Astrocyte of the cerebellum (primary cell): ENCODE measurements around the gene LRWD1.

Experiments used
- DNase-seq: peaks from one replicate; pipeline ENCODE4 v3.0.0-alpha.2; 2011; ENCODE audit warnings: low read depth
- H3K4me3 ChIP-seq: 2 replicates; pipeline ENCODE4 v1.5.1; 2011; ENCODE audit warnings: mild to moderate bottlenecking, low read depth, low read length, moderate library complexity
- in situ Hi-C: cut with HindIII; loops from 2 replicates; pipeline ENCODE4 v1.10.0; 2017; ENCODE audit warnings: low sequenced_read_pairs
- TF ChIP-seq, protein P1 (sequence below): IDR thresholded peaks from 2 replicates; pipeline ENCODE4 v1.5.1; 2012; ENCODE audit warnings: low read length, low read depth, moderate library complexity, mild to moderate bottlenecking; ENCODE audit errors: missing control alignments

LRWD1 gene

DNA sequence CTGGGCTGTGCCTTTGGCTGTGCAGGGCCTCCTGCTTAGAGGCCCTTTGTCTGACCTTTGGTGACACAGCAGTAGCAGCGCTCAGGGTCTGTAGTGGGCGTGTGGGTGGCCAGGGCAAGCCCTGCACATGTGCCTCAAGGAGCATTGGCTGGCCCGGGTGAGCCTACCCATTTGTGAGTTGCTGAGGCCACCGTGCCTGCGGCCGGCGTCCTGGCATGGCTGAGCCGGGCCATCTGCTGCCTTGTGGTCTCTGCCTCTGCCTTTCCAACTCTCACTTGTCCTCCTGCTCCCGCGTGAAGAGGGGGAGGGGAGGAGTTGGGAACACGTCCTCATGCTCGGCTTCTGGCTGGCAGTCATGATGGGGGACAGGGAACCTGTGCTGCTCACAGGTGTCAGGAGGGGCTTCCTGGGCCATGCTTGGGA, 40.6 kb upstream of the LRWD1 start:
- DNase-seq: no peak
- TF ChIP-seq, protein P1, sequence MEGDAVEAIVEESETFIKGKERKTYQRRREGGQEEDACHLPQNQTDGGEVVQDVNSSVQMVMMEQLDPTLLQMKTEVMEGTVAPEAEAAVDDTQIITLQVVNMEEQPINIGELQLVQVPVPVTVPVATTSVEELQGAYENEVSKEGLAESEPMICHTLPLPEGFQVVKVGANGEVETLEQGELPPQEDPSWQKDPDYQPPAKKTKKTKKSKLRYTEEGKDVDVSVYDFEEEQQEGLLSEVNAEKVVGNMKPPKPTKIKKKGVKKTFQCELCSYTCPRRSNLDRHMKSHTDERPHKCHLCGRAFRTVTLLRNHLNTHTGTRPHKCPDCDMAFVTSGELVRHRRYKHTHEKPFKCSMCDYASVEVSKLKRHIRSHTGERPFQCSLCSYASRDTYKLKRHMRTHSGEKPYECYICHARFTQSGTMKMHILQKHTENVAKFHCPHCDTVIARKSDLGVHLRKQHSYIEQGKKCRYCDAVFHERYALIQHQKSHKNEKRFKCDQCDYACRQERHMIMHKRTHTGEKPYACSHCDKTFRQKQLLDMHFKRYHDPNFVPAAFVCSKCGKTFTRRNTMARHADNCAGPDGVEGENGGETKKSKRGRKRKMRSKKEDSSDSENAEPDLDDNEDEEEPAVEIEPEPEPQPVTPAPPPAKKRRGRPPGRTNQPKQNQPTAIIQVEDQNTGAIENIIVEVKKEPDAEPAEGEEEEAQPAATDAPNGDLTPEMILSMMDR: no peak
- in situ Hi-C loops: no loop called here
- no peak overlapping the region for H3K4me3 ChIP-seq

DNA sequence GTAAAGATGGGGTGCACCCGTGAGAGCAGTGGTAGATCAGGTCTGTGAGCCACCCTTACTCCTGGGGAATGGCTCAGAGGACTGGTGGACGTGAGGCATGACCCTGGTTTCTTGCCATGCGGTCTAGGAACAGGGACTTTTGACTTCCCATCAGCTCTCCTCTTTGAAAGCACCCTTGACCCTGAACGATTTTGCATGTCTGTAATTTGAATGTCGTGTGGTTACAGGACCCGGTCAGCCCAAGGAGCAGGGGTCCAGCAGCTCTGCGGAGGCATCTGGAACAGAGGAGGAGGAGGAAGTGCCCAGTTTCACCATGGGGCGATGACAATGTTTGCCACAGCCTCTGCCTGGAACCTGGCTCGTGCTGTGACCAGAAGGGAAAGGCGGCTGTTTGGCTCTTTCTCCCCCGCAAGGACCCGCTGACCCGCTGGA, 40.0 kb upstream of the LRWD1 start:
- in situ Hi-C loops: no loop called here
- DNase-seq: no peak
- TF ChIP-seq, protein P1: no peak
- no peak overlapping the region for H3K4me3 ChIP-seq

DNA sequence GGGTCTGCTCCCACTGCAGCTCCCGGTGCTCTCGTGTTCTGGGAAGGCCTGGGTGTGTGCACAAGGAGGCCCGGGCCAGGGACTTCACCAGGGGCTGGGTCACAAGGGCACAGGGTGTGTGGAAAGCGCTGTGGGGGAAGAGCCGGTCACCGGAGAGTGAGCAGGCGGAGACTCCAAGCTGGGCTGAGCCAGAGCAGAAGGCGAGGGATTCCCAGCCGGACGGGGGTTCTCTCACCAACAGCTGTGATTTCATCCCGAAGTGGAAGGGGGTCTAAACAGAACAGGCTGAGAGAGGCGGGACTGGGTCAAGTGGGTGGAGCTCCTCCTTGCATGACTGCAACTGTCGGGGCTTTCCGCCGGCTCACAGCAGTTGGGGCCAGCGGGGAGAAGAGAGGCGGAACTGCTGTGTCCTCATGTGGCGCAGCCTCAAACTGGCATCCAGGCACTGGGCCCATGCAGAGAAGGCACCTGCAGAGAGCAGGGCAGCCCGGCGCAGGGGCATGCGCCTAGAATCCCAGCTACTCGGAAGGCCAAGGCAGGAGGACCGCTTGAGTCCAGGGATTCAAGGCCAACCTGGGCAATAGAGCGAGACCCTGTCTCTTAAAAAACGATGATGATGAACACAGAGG, 39.0 kb upstream of the LRWD1 start:
- DNase-seq: no peak
- no peak overlapping the region for H3K4me3 ChIP-seq
- TF ChIP-seq, protein P1: no peak
- in situ Hi-C loops: no loop called here

DNA sequence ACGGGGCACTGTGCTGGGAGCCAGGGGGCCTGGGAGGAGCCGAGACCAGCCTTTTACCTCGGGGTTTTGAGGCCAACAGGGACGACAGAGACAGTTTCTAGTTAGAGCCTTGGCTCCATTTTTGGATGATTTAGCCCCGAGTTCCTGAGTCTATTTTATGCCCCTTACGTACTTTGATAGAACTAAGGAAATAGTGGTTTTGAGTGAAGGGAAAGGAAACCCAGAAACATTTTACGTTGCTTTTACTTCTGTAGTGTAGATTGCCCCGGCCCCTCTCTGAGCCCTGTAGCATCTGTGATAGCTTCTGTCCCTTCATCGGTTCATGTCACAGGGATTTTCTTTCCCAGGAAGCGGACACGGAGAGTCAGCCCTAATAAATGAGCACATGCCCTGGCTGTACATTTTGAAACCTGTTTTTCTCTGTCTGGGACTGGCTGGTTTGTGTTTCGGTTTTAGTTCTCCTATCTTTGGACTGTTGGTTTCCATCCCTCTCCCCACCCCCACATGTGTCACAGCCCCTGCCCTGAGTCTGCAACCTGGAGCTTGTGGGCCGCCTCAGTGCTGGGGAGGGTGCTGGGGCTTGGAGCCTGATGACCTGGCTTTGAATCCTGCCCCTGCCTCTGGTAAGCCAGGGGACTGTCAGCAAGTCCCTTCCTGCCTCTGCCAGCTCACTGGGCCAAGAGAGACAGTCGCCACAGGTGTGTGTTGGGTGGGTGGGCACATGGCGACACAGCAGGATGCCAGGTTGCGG, 38.3 kb upstream of the LRWD1 start:
- in situ Hi-C loops: no loop called here
- no peak overlapping the region for H3K4me3 ChIP-seq
- TF ChIP-seq, protein P1: no peak
- DNase-seq: no peak

DNA sequence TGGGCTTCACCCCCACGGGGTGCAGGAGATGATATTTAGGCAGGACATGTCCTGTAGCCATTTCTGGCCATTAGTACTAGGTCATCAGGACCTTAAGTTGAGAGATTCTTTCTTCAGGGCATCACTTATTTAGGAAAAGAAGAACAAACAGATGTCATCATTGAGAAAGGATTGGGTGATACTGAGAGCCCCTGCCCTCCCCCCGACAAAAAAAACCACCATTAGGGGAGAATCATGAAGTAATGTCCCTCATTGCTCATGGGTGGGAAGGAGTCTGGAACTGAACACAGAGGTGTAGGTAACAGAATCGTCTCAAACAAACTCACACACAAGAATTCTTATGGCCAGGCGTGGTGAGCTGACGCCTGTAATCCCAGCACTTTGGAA, 37.8 kb upstream of the LRWD1 start:
- TF ChIP-seq, protein P1: no peak
- no peak overlapping the region for H3K4me3 ChIP-seq
- in situ Hi-C loops: no loop called here
- no peak for DNase-seq

DNA sequence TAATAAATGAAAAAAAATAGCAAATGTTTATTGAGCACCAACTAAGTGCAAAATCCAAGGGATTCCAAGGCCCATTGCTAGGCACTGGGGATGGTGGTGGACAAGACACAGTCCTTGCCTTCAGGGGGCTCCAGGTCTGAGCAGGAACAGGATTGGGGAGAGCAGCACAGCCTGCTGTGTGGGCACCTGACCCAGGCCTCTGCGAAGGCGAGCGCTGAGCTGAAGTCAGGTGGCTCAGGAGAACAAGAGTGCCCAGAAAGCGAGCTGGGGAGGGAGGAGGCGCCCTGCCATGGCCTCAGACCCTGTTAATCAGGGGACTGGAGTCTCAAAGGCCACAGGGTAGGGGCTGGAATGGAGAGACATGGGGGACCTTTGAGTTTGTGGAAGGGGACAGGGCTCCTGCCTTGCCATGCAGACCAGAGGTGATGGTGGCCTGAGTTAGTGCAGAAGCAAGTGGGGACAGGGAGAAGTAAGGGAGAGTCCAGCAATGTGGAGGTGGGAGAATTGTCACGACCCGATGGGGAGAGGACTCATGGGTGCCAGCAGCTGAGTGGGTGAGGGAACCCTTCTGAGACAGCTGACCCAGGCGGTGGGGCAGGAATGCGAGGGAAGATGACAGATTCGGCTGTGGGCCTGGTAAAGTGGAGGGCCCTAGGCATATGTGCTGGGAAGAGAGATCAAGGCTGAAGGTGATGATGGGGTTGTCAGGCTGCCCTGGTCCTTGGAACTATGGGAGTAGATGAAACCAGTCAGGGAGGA, 35.5 kb upstream of the LRWD1 start:
- no peak for DNase-seq

More for the DNA sequence above, 35.5 kb upstream of the LRWD1 start:
- TF ChIP-seq, protein P1: no peak
- no peak overlapping the region for H3K4me3 ChIP-seq
- in situ Hi-C loops: no loop called here
